GM13977 (cell line): Measurements from ENCODE around the gene UNK.

Experiments
- DNase-seq: peaks from one replicate; pipeline ENCODE4 v3.0.0; 2012; ENCODE audit warnings: low spot score
- CTCF ChIP-seq: IDR thresholded peaks from 2 replicates; pipeline ENCODE4 v1.5.1; 2012; ENCODE audit warnings: mild to moderate bottlenecking, control low read depth; ENCODE audit not compliant: insufficient read depth; ENCODE audit errors: extremely low read depth, missing control alignments
- in situ Hi-C: fragments of 300-500 bp; cut with MboI; formaldehyde crosslinking; loops from one replicate; pipeline ENCODE4 v1.12.0; 2022; ENCODE audit warnings: low sequenced_read_pairs, low pct_unique_long_range_greater_than_20kb, mixed read lengths, inconsistent platforms; ENCODE audit not compliant: unreplicated experiment

Gene UNK

GRCh38 chr17:75739801-75740200, 44.8 kb upstream of the UNK start:
- in situ Hi-C loops = loop anchor here (10.0 kb wide), 1 partner anchor 65 kb away; no protein-coding TSS in a partner anchor
- DNase-seq = no peak
- no peak for TF ChIP-seq CTCF

- no peak for TF ChIP-seq CTCF
- no peak for DNase-seq
- in situ Hi-C loops = loop anchor here (10.0 kb wide), 1 partner anchor 65 kb away; no protein-coding TSS in a partner anchor
These were observed 44.4 kb upstream of the UNK start for GRCh38 chr17:75740215-75740614.

GRCh38 chr17:75740631-75741077, 44.0 kb upstream of the UNK start:
- DNase-seq = no peak
- in situ Hi-C loops = loop anchor here (10.0 kb wide), 1 partner anchor 66 kb away; no protein-coding TSS in a partner anchor
- no peak for TF ChIP-seq CTCF

GRCh38 chr17:75742337-75742736, 42.3 kb upstream of the UNK start:
- no peak for TF ChIP-seq CTCF
- in situ Hi-C loops = loop anchor here (10.0 kb wide), 1 partner anchor 68 kb away; no protein-coding TSS in a partner anchor
- no peak for DNase-seq

- in situ Hi-C loops = loop anchor here (10.0 kb wide), 1 partner anchor 69 kb away; no protein-coding TSS in a partner anchor
- TF ChIP-seq CTCF = no peak
- DNase-seq = no peak
These were observed 40.9 kb upstream of the UNK start for GRCh38 chr17:75743625-75744206.

GRCh38 chr17:75748706-75749105, 35.9 kb upstream of the UNK start:
- no peak for TF ChIP-seq CTCF
- no peak for DNase-seq
- in situ Hi-C loops = loop anchor here (10.0 kb wide), 1 partner anchor 74 kb away; no protein-coding TSS in a partner anchor
